Effector memory CD4-positive, alpha-beta T cell (primary cell): ENCODE results near the gene NDUFA12.

Source experiments
- DNase-seq, 3 donors: peaks; one replicate each; pipeline ENCODE4 v3.0.0-alpha.2; 2020
- H3K27ac ChIP-seq: 2 replicates; pipeline ENCODE4 v1.7.0; 2013; ENCODE audit warnings: mild to moderate bottlenecking, low read length, moderate library complexity; ENCODE audit not compliant: insufficient read depth, poor library complexity, severe bottlenecking
- H3K27me3 ChIP-seq: replicated peaks from 2 replicates; pipeline ENCODE4 v1.7.0; 2013; ENCODE audit warnings: mild to moderate bottlenecking, low read length; ENCODE audit not compliant: insufficient read depth, control insufficient read depth, poor library complexity, severe bottlenecking
- H3K36me3 ChIP-seq: 2 replicates; pipeline ENCODE4 v1.7.0; 2013; ENCODE audit warnings: mild to moderate bottlenecking, low read length, moderate library complexity; ENCODE audit not compliant: control insufficient read depth, insufficient read depth
- H3K4me1 ChIP-seq: 2 replicates; pipeline ENCODE4 v1.7.0; 2013; ENCODE audit warnings: low read length, mild to moderate bottlenecking; ENCODE audit not compliant: control insufficient read depth, insufficient read depth, poor library complexity, severe bottlenecking
- H3K4me3 ChIP-seq: 2 replicates; pipeline ENCODE4 v1.7.0; 2013; ENCODE audit warnings: low read length, low read depth, mild to moderate bottlenecking; ENCODE audit not compliant: insufficient read depth, poor library complexity, severe bottlenecking
- H3K9me3 ChIP-seq: 2 replicates; pipeline ENCODE4 v1.7.0; 2013; ENCODE audit warnings: mild to moderate bottlenecking, low read length, moderate library complexity; ENCODE audit not compliant: control insufficient read depth

Gene NDUFA12

GRCh38 chr12:94925729-94926128 is 77.8 kb downstream of the NDUFA12 start:
- H3K4me3 ChIP-seq: no peak overlapping the region

GRCh38 chr12:94925206-94925605 is 78.3 kb downstream of the NDUFA12 start:
- Histone ChIP-seq H3K36me3 (no peaks in the 10 kb centered on the region), H3K9me3 (no peaks in the 10 kb centered on the region), H3K27ac (no peak overlapping the region), H3K27me3 (no peaks in the 10 kb centered on the region), H3K4me3 (no peak overlapping the region), H3K4me1 (no peaks in the 10 kb centered on the region)
- no peak for DNase-seq

More at GRCh38 chr12:94925729-94926128, 77.8 kb downstream of the NDUFA12 start:
- Histone ChIP-seq H3K9me3 (no peaks in the 10 kb centered on the region), H3K27ac (no peak overlapping the region), H3K36me3 (no peaks in the 10 kb centered on the region), H3K4me1 (no peaks in the 10 kb centered on the region), H3K27me3 (no peaks in the 10 kb centered on the region)
- DNase-seq: no peak

- DNase-seq: no peak
- Histone ChIP-seq H3K9me3 (no peaks in the 10 kb centered on the region), H3K4me1 (no peaks in the 10 kb centered on the region), H3K4me3 (no peak overlapping the region), H3K27me3 (no peaks in the 10 kb centered on the region), H3K36me3 (no peaks in the 10 kb centered on the region), H3K27ac (no peak overlapping the region)
These were observed 80.9 kb downstream of the NDUFA12 start for GRCh38 chr12:94922561-94922960.
